Renal cortical epithelial cell (primary cell): ENCODE data around the gene SLC28A1. TPM values are rescaled to one million over a fixed set of nuclear protein-coding genes. Genes with fewer than 3 reads are reported as not detected.
A peak's percentile ranks its signal among the peaks of the same experiment; 100 is the strongest.

ENCODE experiments used
- DNase-seq: peaks from one replicate; pipeline ENCODE4 v3.0.0-alpha.2; 2011; ENCODE audit warnings: low read depth
- total RNA-seq: library from RNA; depleted of rRNA; stranded (reverse); fragments of >200 nt; gene quantifications from 2 replicates; pipeline ENCODE4 v1.2.3, GENCODE V29; 2014

The SLC28A1 gene, protein sequence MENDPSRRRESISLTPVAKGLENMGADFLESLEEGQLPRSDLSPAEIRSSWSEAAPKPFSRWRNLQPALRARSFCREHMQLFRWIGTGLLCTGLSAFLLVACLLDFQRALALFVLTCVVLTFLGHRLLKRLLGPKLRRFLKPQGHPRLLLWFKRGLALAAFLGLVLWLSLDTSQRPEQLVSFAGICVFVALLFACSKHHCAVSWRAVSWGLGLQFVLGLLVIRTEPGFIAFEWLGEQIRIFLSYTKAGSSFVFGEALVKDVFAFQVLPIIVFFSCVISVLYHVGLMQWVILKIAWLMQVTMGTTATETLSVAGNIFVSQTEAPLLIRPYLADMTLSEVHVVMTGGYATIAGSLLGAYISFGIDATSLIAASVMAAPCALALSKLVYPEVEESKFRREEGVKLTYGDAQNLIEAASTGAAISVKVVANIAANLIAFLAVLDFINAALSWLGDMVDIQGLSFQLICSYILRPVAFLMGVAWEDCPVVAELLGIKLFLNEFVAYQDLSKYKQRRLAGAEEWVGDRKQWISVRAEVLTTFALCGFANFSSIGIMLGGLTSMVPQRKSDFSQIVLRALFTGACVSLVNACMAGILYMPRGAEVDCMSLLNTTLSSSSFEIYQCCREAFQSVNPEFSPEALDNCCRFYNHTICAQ
- total RNA-seq, result 0.15 TPM in 1 of 2 replicates, not detected in the other

GRCh38 chr15:84883916-84884781, at the start of gene SLC28A1:
Gene SLC28A1 (plus strand): TSS chr15:84884662. CDS start chr15:84887761, 3,099 bp downstream.
- DNase-seq, result peak; percentile 50

GRCh38 chr15:84834969-84835368, 49.5 kb upstream of the SLC28A1 start:
- no peak for DNase-seq

GRCh38 chr15:84835661-84836337, 48.7 kb upstream of the SLC28A1 start:
- DNase-seq, result no peak

DNA sequence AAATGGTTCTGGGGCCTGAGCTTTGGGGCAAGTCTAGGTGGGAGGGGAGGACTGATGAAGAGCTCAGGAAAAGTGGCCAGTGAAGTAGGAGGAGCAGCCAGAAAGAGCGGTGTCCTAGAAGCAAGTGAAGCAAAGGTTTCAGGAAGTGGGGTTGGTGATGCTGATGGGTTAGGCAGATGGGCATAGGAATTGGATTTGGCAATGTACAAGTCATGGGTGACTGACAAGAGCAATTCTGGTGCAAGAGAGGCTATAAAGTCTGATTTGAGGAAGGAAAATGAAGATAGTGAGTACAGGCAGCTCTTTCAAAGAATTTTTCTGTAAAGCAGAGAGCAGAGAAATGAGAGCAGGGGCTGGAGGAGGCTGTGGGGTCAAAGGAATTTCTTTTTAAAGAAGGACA, 47.6 kb upstream of the SLC28A1 start:
- no peak for DNase-seq

- DNase-seq, result no peak
Observed at GRCh38 chr15:84839714-84840113, 44.7 kb upstream of the SLC28A1 start.

GRCh38 chr15:84840255-84840654, 44.2 kb upstream of the SLC28A1 start:
- no peak for DNase-seq

DNA sequence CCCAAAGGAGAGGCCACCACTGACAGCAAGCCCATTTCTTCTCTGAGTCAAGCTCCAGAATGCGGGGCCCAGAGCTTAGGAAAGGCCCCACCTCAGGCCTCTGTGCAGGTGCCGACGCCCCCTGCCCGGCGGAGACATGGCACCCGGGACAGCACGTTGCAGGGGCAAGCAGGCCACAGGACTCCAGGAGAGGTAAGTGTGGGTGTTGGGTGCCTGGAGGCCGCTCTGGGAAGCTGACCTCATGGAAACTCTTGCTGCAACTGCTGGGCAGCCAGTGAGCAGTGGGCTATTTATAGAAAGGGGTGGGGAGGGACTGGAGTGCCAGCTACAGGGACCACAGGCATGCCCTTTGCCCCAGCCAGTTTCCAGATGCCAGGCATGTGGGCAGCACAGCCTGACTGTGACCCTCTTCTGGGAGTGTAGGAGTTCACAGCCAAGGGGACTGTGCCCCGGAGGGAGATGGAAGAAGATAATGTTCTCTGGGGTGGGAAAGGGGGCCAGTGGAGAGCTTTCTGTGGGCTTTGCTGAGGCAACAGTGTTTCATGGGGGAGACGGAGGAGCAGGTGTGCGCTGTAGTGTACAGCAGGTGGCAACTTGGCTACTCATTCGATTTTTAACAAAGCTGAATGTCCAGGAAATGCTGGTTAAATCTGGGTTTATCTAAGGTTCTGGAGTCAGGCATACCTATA, 43.6 kb upstream of the SLC28A1 start:
- peak; percentile 93 for DNase-seq

- no peak for DNase-seq
Observed at GRCh38 chr15:84842781-84843180, 41.7 kb upstream of the SLC28A1 start.

DNA sequence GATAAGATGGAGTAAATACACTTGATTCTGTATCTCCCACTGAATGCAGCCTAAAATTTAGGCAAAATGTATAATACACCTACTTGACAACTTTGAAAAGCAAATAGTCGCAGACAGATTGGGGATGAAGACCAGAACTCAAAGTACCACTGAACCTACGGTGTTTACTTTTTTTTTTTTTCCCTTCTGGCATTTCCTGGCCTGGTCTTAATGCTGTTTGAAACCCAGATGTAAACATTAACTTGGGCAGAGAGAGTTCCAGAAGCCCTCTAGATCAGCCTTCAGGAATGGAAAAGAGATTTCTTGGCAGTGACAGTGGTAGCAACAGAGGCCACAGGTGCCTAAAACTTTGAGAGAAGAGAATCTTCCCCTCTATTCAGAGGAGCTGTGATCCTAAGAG, 39.5 kb upstream of the SLC28A1 start:
- DNase-seq, result peak; percentile 76

DNA sequence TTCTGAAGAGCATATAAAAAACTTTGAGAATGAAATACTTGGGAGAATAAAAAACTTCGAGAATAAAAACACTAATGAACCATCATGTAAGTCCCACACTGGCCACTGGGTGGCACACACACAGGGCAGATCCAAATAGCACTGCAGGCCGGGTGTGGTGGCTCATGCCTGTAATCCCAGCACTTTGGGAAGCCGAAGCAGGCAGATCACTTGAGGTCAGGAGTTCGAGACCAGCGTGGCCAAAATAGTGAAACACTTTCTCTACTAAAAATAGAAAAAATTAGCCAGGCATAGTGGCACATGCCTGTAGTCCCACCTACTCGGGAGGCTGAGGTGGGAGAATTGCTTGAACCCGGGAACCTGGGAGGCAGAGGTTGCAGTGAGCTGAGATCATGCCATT, 38.8 kb upstream of the SLC28A1 start:
- DNase-seq, result peak; percentile 38

DNA sequence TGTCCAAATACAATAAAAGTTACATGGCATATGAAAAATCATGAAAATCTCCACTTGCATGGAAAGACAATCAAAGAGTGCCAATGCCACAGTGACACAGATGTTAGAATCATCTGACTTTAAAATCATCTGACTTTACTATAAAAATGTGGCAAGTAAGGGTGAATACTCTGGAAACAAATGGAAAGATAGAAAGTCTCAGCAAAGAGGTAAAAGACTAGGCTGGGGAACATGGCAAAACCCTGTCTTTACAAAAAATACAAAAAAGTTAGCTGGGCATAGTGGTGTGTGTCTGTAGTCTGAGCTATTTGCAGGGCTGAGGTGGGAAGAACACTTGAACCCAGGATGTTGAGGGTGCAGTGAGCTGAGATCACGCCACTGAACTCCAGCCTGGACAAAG, 38.2 kb upstream of the SLC28A1 start:
- no peak for DNase-seq

DNA sequence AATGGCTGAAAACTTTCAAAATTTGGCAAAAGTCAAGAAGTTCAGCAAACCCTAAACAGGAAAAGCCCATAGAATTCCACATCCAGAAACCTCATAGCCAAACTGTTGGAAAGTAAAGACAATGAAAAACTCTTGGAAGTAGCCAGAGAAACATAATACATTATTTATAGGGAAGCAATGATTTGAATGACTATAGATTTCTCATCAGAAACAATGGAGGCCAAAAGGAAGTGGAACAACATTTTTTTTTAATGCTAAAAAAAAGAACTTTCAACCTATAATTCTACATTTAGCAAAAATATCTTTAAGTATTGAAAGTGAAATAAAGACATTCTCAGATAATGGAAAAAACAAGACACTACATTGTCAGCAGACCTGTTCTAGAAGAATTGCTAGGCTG, 37.1 kb upstream of the SLC28A1 start:
- DNase-seq, result no peak

GRCh38 chr15:84852212-84852611, 32.2 kb upstream of the SLC28A1 start:
- no peak for DNase-seq

DNA sequence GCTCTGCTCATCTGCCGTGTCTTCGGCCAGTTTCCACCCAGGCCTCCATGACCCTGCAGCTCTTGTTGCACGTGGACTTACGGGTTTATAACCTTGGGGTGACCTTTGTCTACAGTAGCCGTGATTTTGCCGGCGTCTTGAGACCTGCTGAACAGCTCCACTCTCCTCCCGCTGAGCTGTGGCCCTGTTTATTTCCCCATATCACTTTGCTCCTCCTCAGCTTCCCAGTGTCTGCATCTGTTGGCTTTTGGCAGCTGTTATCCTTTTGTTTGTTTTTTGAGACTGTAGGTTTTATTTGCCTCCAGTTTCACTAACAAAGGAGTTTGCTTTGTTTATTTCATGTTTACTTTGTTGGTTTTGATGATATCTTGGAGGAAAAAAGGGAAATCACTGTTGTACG, 29.3 kb upstream of the SLC28A1 start:
- DNase-seq, result no peak

DNA sequence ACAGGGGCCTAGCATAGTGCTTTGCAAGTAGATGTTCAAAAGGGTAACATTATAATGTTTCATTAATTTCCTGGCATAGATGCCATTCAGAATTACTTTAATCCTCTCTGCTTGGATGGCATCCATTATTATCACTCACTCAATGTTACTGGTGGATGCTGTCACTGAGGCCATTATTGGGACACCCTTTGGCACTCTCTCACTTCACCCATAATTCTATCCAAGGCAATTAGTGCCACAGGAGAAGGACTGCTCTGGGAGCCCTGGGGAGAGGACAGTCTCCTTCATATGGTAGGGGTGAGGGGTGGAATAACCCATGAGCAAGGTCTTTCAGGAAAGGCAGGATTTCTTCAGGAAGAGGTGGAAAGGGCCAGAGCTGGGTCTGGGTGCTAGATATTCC, 28.7 kb upstream of the SLC28A1 start:
- no peak for DNase-seq

DNA sequence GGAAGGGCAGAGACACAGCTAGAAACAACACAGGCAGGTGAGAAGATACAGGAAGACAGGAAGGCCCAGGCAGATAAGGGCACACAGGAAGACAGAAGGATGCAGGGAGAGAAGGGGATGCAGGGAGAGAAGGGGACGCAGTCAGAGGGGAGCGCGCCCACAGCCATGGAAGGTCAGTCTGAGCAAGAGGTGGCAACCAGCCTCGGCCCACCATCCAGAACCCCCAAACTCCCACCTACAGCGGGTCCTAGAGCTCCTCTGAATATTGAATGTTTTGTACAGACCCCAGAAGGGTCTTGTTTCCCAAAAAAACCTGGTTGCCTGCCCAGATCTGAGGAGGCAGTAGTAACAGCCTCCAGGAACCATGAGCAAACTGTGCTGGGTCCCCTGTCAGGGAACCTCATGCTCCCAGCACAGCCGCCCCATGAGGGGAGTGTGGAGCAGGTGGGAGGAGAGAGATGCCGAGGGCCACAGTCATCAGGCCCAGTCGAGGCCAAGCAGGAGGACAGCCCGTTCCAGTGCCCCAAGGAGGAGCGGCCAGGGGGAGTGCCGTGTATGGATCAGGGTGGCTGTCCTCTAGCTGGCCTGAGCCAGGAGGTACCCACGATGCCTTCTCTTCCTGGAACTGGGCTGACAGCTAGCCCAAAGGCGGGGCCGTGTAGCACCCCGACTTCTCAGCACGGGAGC, 27.6 kb upstream of the SLC28A1 start:
- DNase-seq, result no peak

GRCh38 chr15:84857418-84858004, 27.0 kb upstream of the SLC28A1 start:
- no peak for DNase-seq

DNA sequence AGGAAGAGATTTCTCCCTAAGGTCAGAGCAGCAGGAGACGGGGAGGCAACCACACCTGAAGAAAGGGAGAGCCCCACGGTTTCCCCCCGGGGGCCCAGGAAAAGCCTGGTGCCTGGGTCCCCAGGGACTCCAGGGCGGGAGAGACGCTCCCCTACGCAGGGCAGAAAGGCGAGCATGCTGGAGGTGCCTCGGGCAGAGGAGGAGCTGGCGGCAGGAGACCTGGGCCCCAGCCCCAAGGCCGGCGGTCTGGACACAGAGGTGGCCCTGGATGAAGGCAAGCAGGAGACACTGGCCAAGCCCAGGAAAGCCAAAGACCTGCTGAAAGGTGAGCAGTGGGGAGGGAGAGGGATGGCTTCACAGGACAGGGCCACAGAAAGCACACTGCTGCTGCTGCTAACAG, 26.2 kb upstream of the SLC28A1 start:
- DNase-seq, result no peak

- DNase-seq, result peak; percentile 48
Observed at GRCh38 chr15:84859144-84859543, 25.3 kb upstream of the SLC28A1 start.

DNA sequence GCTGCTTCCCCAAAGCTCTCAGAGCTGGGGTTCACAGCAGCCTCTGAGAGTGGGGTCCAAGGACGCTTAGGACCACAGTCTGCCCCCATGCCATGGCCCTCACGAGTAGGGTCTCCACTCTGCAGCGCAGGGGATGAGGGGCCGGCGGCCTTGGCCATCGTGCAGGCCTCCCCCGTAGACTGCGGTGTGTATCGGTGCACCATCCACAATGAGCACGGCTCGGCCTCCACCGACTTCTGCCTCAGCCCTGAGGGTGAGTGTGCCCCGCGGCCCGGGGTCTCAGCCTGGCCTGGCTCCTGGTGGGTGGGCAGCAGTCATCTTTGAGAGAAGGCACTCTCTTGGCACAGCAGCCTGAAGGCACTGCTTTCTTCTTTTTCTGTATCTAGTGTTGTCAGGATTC, 24.8 kb upstream of the SLC28A1 start:
- DNase-seq, result no peak
